ENCODE results near the gene C20orf173. TPM values are rescaled to one million over a fixed set of nuclear protein-coding genes. Genes with fewer than 3 reads are reported as not detected.

Gene C20orf173
- total RNA-seq, 4 donors from 2014 or later, result not detected

DNA sequence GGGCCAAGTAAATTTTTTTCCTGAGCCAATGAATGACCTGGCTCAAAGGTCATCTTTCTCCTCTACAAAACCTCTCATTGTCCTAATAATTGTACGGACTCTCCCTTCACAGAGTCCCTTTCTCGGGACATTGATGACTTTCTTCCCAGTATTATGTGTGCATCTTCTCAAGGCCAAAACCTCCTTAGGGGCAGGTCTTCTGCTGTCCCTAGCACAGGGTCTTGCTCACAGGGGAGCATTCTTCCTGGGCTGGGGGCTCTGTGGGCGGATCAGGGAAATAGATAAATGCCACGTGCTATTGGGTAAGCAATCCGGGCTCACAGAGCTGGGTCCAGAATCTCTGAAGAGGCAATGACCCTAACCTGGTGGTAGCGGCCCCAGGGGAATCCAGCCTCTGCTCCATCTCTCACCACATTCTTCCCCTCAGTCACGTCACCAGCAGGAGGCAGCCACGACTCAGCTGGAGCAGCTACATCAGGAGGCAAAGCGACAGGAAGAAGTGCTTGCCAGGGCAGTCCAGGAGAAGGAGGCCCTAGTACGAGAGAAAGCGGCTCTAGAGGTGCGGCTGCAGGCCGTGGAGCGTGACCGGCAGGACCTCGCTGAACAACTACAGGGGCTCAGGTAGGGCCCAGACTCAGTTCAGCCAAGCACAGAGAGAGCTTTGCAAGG lies 50.5 kb downstream of the C20orf173 start:
- WGBS, 2 donors, result 90 to 94% methylated on average over 16 of the region's 16 CpGs
- DNase-seq (ENCODE audit: low spot score in 2 of 2), result no peak
- TF ChIP-seq, protein P1, sequence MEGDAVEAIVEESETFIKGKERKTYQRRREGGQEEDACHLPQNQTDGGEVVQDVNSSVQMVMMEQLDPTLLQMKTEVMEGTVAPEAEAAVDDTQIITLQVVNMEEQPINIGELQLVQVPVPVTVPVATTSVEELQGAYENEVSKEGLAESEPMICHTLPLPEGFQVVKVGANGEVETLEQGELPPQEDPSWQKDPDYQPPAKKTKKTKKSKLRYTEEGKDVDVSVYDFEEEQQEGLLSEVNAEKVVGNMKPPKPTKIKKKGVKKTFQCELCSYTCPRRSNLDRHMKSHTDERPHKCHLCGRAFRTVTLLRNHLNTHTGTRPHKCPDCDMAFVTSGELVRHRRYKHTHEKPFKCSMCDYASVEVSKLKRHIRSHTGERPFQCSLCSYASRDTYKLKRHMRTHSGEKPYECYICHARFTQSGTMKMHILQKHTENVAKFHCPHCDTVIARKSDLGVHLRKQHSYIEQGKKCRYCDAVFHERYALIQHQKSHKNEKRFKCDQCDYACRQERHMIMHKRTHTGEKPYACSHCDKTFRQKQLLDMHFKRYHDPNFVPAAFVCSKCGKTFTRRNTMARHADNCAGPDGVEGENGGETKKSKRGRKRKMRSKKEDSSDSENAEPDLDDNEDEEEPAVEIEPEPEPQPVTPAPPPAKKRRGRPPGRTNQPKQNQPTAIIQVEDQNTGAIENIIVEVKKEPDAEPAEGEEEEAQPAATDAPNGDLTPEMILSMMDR (IDR thresholded peaks at IDR 0.05), result no peak
- TF ChIP-seq POLR2A (IDR thresholded peaks at IDR 0.05), result no peak
- intact Hi-C loops (cut with DNase I; ENCODE audit: low total_unique reads), result no loop called here
- no peak overlapping the region for H3K4me3 ChIP-seq (ENCODE audit: low read depth, poor library complexity, severe bottlenecking)

Other genes with a start within 250 kb of the C20orf173 start
- gene EIF6, start 244.9 kb downstream of the C20orf173 start, total RNA-seq, result 100 to 1,000 TPM; 148 to 240 (median 177) TPM
- gene FAM83C, start 237.2 kb downstream of the C20orf173 start, total RNA-seq, result 10 to 100 TPM; 54.4 to 85.7 (median 68.6) TPM
- gene UQCC1, start 117.7 kb downstream of the C20orf173 start, total RNA-seq, result 10 to 100 TPM; 18.8 to 28.1 (median 26.8) TPM
- under 1 TPM in 2 of 4 donors, not detected in 2; 0.10 TPM for gene GDF5, start 91.4 kb downstream of the C20orf173 start, total RNA-seq
- gene CEP250, start 74.1 kb downstream of the C20orf173 start, total RNA-seq, result 10 to 100 TPM; 17.9 to 49.5 (median 28.9) TPM
- 100 to 1,000 TPM; 148 to 222 (median 201) TPM for gene ERGIC3, start 12.4 kb upstream of the C20orf173 start, total RNA-seq
- gene SPAG4, start 86.2 kb upstream of the C20orf173 start, total RNA-seq, result 1 to 10 TPM in 3 of 4 donors, not detected in 1; 1.2 to 2.5 (median 1.9) TPM
- 100 to 1,000 TPM in 2 of 4 donors, 10 to 100 TPM in 2; 51.8 to 172 (median 122) TPM for gene CPNE1, start 135.2 kb upstream of the C20orf173 start, total RNA-seq
- 10 to 100 TPM; 13.5 to 27.8 (median 21.4) TPM for gene RBM12, start 135.2 kb upstream of the C20orf173 start, total RNA-seq
- gene NFS1, start 169.7 kb upstream of the C20orf173 start, total RNA-seq, result 10 to 100 TPM; 39.6 to 48.4 (median 44.0) TPM
- 100 to 1,000 TPM in 3 of 4 donors, 10 to 100 TPM in 1; 57.4 to 242 (median 150) TPM for gene ROMO1, start 169.8 kb upstream of the C20orf173 start, total RNA-seq
- 100 to 1,000 TPM; 165 to 303 (median 188) TPM for gene RBM39, start 212.6 kb upstream of the C20orf173 start, total RNA-seq
- gene PHF20, start 242.4 kb upstream of the C20orf173 start, total RNA-seq, result 10 to 100 TPM; 30.5 to 53.3 (median 33.4) TPM

Measured in lower leg skin (tissue), 4 donors.